A549 treated with GW870086 at 1 μM for 4 hours (cell line): Measurements from ENCODE around the gene GADD45GIP1. TPM values are rescaled to one million over a fixed set of nuclear protein-coding genes. Genes with fewer than 3 reads are reported as not detected.

Experiments used
- total RNA-seq: library from RNA; stranded (reverse); fragments of 200-300 nt; extraction: Qiagen RNA extraction; gene quantifications from 5 replicates; pipeline ENCODE4 v1.2.3, GENCODE V29; 2022; ENCODE audit warnings: low read depth

The GADD45GIP1 gene
- 37.2 to 58.7 TPM (median 53.1 TPM) in 5 replicates for total RNA-seq

GRCh38 chr19:12956446-12957388 lies at the start of gene GADD45GIP1:
TSS of gene GADD45GIP1 (minus strand) at chr19:12957223. CDS start at chr19:12957212, 11 bp downstream.

GRCh38 chr19:12994701-12995595 lies 37.9 kb upstream of the GADD45GIP1 start, which contains the start of gene NFIX:
TSS of gene NFIX (plus strand) at chr19:12995475. CDS start at chr19:12995838, 363 bp downstream.

GRCh38 chr19:12969292-12969988 lies 12.4 kb upstream of the GADD45GIP1 start, which contains the start of gene DAND5:
TSS of gene DAND5 (plus strand) at chr19:12969576. CDS start at chr19:12969661, 85 bp downstream.

DNA sequence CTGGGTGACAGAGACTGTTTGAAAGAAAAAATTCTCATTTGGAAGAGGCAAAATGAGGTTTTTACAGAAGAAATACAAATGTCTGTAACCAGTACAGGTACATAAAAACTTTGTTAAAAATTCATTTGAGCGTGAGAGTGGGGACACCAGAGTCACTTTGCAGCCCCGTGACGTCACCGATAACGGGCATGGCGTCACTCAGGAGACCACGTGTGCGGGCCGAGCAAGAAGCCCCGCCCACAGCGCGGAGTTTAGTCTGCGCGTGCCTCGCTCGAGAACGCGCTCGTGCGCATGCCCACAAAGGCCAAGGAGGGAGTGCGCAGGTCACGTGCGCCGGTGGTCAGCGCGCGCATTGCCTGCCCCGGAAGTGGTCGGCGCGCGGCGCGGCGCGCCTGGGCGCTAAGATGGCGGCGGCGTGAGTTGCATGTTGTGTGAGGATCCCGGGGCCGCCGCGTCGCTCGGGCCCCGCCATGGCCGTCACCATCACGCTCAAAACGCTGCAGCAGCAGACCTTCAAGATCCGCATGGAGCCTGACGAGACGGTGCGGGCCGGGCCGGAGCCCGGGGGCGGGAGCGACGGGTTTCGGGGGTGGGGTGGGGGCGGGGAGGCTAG lies 11.4 kb downstream of the GADD45GIP1 start, which contains the start of gene RAD23A:
Gene RAD23A, plus strand, starts transcription at position 384 of the 613 bp plus-strand sequence. Its CDS starts 87 bp downstream, at position 471.

DNA sequence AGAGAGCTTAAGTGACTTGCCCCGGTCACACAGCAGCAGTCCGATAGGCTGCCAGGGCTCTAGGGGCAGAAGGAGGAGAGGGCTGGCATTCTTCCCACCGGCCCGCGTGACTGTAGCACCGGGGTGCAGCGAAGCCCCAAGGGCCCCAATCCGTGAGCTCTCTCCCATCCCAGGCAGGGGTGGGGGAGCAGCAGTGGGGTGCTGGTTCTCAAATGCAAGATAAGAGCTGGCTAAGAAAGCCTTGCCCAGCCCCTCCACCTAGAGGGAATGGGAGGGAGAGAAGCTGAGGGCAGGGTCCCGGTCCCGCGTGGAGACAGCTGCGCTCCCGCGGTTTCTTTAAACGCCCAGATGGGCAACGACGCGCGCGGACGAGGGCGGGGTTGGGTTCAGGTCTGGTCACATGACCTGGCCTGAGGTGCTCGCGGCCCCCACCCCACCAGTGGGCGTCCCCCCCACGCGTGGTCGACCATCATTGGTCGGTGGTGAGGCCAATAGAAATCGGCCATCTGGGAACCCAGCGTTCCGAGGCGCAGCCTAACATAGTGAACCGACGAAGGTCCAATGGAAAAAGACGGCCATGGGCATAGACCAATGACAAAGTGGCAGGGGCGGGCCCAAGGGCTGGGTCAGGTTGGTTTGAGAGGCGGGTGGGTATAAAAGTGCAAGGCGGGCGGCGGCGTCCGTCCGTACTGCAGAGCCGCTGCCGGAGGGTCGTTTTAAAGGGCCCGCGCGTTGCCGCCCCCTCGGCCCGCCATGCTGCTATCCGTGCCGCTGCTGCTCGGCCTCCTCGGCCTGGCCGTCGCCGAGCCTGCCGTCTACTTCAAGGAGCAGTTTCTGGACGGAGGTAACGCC lies 18.9 kb downstream of the GADD45GIP1 start, which contains the start of gene CALR:
Gene CALR, plus strand, starts transcription at position 683 of the 852 bp plus-strand sequence. Its CDS starts 71 bp downstream, at position 754.

GRCh38 chr19:12933287-12934072 lies 23.5 kb downstream of the GADD45GIP1 start, which contains the start of gene FARSA:
TSS of gene FARSA (minus strand) at chr19:12933711. CDS start at chr19:12933696, 15 bp downstream.

Other genes starting within 250 kb of the GADD45GIP1 start
- gene TNPO2, start 233.3 kb downstream of the GADD45GIP1 start, total RNA-seq = 25.3 to 34.1 TPM (median 31.2 TPM) in 5 replicates
- gene TRIR, start 222.5 kb downstream of the GADD45GIP1 start, total RNA-seq = 169 to 203 TPM (median 185 TPM) in 5 replicates
- gene GET3, start 219.7 kb downstream of the GADD45GIP1 start, total RNA-seq = 69.5 to 100 TPM (median 92.3 TPM) in 5 replicates
- 0.10 to 0.26 TPM (median 0.22 TPM) in 5 replicates for gene BEST2, start 205.4 kb downstream of the GADD45GIP1 start, total RNA-seq
- 9.9 to 11.6 TPM (median 10.9 TPM) in 5 replicates for gene HOOK2, start 181.7 kb downstream of the GADD45GIP1 start, total RNA-seq
- gene JUNB, start 165.7 kb downstream of the GADD45GIP1 start, total RNA-seq = 121 to 193 TPM (median 166 TPM) in 5 replicates
- 0.40 to 1.1 TPM (median 0.49 TPM) in 5 replicates for gene PRDX2, start 155.4 kb downstream of the GADD45GIP1 start, total RNA-seq
- 7.3 to 16.4 TPM (median 14.3 TPM) in 4 of 5 replicates, not detected in the other for gene THSD8, start 155.2 kb downstream of the GADD45GIP1 start, total RNA-seq
- gene RNASEH2A, start 150.6 kb downstream of the GADD45GIP1 start, total RNA-seq = 34.0 to 49.5 TPM (median 45.5 TPM) in 5 replicates
- 0.15 to 0.56 TPM (median 0.38 TPM) in 4 of 5 replicates, not detected in the other for gene RTBDN, start 122.6 kb downstream of the GADD45GIP1 start, total RNA-seq
- gene MAST1, start 118.7 kb downstream of the GADD45GIP1 start, total RNA-seq = 0.89 to 3.0 TPM (median 2.4 TPM) in 5 replicates
- gene DNASE2, start 75.8 kb downstream of the GADD45GIP1 start, total RNA-seq = 24.2 to 32.6 TPM (median 30.6 TPM) in 5 replicates
- gene KLF1, start 70.0 kb downstream of the GADD45GIP1 start, total RNA-seq = not detected in 5 replicates
- gene GCDH, start 66.1 kb downstream of the GADD45GIP1 start, total RNA-seq = 8.2 to 10.8 TPM (median 8.9 TPM) in 5 replicates
- gene SYCE2, start 37.9 kb downstream of the GADD45GIP1 start, total RNA-seq = 0.31 to 0.72 TPM (median 0.46 TPM) in 5 replicates
- 66.1 to 75.6 TPM (median 72.9 TPM) in 5 replicates for gene FARSA, start 23.5 kb downstream of the GADD45GIP1 start, total RNA-seq
- 499 to 569 TPM (median 524 TPM) in 5 replicates for gene CALR, start 18.6 kb downstream of the GADD45GIP1 start, total RNA-seq
- 67.4 to 79.0 TPM (median 77.0 TPM) in 5 replicates for gene RAD23A, start 11.4 kb downstream of the GADD45GIP1 start, total RNA-seq
- gene DAND5, start 12.4 kb upstream of the GADD45GIP1 start, total RNA-seq = 0.07 to 0.32 TPM (median 0.10 TPM) in 4 of 5 replicates, not detected in the other
- gene NFIX, start 38.3 kb upstream of the GADD45GIP1 start, total RNA-seq = 2.9 to 4.4 TPM (median 3.8 TPM) in 5 replicates
- gene LYL1, start 145.6 kb upstream of the GADD45GIP1 start, total RNA-seq = 0.64 to 0.94 TPM (median 0.75 TPM) in 5 replicates
- gene TRMT1, start 159.5 kb upstream of the GADD45GIP1 start, total RNA-seq = 36.8 to 41.2 TPM (median 37.5 TPM) in 5 replicates
- 30.5 to 43.4 TPM (median 36.1 TPM) in 5 replicates for gene NACC1, start 161.0 kb upstream of the GADD45GIP1 start, total RNA-seq
- gene STX10, start 193.2 kb upstream of the GADD45GIP1 start, total RNA-seq = 42.8 to 53.3 TPM (median 52.1 TPM) in 5 replicates
- 36.3 to 53.3 TPM (median 48.7 TPM) in 5 replicates for gene IER2, start 193.2 kb upstream of the GADD45GIP1 start, total RNA-seq